GM12878 (cell line): ENCODE measurements around the gene PGAP6. TPM values are rescaled to one million over a fixed set of nuclear protein-coding genes. Genes with fewer than 3 reads are reported as not detected.
A peak's percentile ranks its signal among the peaks of the same experiment; 100 is the strongest.

Experiments used
- ATAC-seq: fragments of 200-7000 bp; cut with Tn5 transposase; 3 replicates; pipeline ENCODE4 v1.9.1; 2020; ENCODE audit warnings: mild to moderate bottlenecking, moderate library complexity
- Bru-seq: library from RNA; stranded (reverse); fragments of 400-500 nt; gene quantifications from one replicate; lab custom pipeline; 2021; lab: Mats Ljungman, UMichigan
- BruChase-seq, 2 experiments: library from RNA; stranded (reverse); fragments of 400-500 nt; gene quantifications; one replicate each; lab custom pipeline; 2021; lab: Mats Ljungman, UMichigan
- BruUV-seq: library from RNA; stranded (reverse); fragments of 400-500 nt; replicated peaks from 2 replicates; lab custom pipeline; 2021; lab: Mats Ljungman, UMichigan
- CTCF ChIA-PET: fragments of 300-600 bp; sonication (Branson Sonifier 250); formaldehyde crosslinking; extraction: SDS; loops from one replicate; lab custom pipeline; 2021; ENCODE audit warnings: inconsistent platforms; lab: Yijun Ruan, JAX
- POLR2A ChIA-PET: fragments of 350-600 bp; formaldehyde crosslinking; extraction: SDS; loops from one replicate; lab custom pipeline; 2021; ENCODE audit warnings: inconsistent platforms; lab: Charles Lee
- RAD21 ChIA-PET: fragments of 300-600 bp; sonication (Branson Sonifier 250); formaldehyde crosslinking; loops from one replicate; lab custom pipeline; 2023; ENCODE audit warnings: antibody characterized with exemption; ENCODE audit not compliant: unreplicated experiment; lab: Charles Lee
- SMC1A ChIA-PET: fragments of 300-600 bp; sonication (Branson Sonifier 250); formaldehyde crosslinking; loops from one replicate; lab custom pipeline; 2023; ENCODE audit not compliant: unreplicated experiment, uncharacterized antibody; lab: Charles Lee
- DNase-seq: peaks from one replicate; pipeline ENCODE4 v3.0.0-alpha.2; 2011; ENCODE audit warnings: low read depth, low spot score
- FAIRE-seq: peaks from 3 replicates; lab custom pipeline; 2011; peaks lifted over from hg19 to GRCh38; lab: Jason Lieb, UNC
- H2AFZ ChIP-seq: 2 replicates; pipeline ENCODE4 v1.6.0; 2011; ENCODE audit warnings: low read depth, low read length, control low read depth; ENCODE audit not compliant: control insufficient read depth
- H3K27ac ChIP-seq: 2 replicates; pipeline ENCODE4 v1.5.1; 2011; ENCODE audit warnings: control low read depth; ENCODE audit not compliant: control insufficient read depth, insufficient read depth
- H3K27me3 ChIP-seq, 2 experiments: replicated peaks in 1 of 2; 2 replicates each; pipeline versions ENCODE4 v1.6.0 to v1.6.1; 2011; ENCODE audit warnings: low read length in 1 of 2; ENCODE audit not compliant: control insufficient read depth in 2 of 2, insufficient read depth in 2 of 2
- H3K36me3 ChIP-seq, 2 experiments: 2 replicates each; pipeline ENCODE4 v1.5.1; 2011; ENCODE audit warnings: low read length in 1 of 2; ENCODE audit not compliant: control insufficient read depth in 2 of 2, insufficient read depth in 2 of 2
- H3K4me1 ChIP-seq: 2 replicates; pipeline ENCODE4 v1.6.1; 2011; ENCODE audit warnings: mild to moderate bottlenecking, low read length, moderate library complexity, mixed read lengths; ENCODE audit not compliant: control insufficient read depth, insufficient read depth
- H3K4me2 ChIP-seq: 2 replicates; pipeline ENCODE4 v1.6.0; 2011; ENCODE audit warnings: control low read depth; ENCODE audit not compliant: control insufficient read depth, insufficient read depth
- H3K4me3 ChIP-seq: fragments of 200-600 bp; sonication (generic); 2 replicates; pipeline ENCODE4 v1.5.1; 2016
- H3K79me2 ChIP-seq: 2 replicates; pipeline ENCODE4 v1.6.0; 2011; ENCODE audit warnings: low read length; ENCODE audit not compliant: control insufficient read depth, insufficient read depth
- H3K9ac ChIP-seq: 2 replicates; pipeline ENCODE4 v1.8.0; 2011; ENCODE audit warnings: low read length, control low read depth, mixed read lengths; ENCODE audit not compliant: control insufficient read depth, insufficient read depth
- H3K9me3 ChIP-seq: replicated peaks from 3 replicates; pipeline ENCODE4 v1.5.1; 2011; ENCODE audit warnings: mild to moderate bottlenecking, low read length; ENCODE audit not compliant: control insufficient read depth, insufficient read depth
- H4K20me1 ChIP-seq: 2 replicates; pipeline ENCODE4 v1.6.0; 2011; ENCODE audit not compliant: control insufficient read depth, insufficient read depth
- ATF2 ChIP-seq: IDR thresholded peaks from 2 replicates; pipeline ENCODE4 v1.6.1; 2012; ENCODE audit warnings: low read length, inconsistent platforms
- BHLHE40 ChIP-seq, 2 experiments: fragments of 450-650 bp in 1 of 2; IDR thresholded peaks; 2 replicates each; pipeline ENCODE4 v1.6.1; 2011 to 2017; ENCODE audit warnings: low read depth in 2 of 2, borderline replicate concordance in 1 of 2, improper control_type of control experiment in 1 of 2, low read length in 1 of 2, mild to moderate bottlenecking in 1 of 2
- IKZF1 ChIP-seq: fragments of 450-650 bp; conservative IDR thresholded peaks from 2 replicates; pipeline ENCODE4 v1.6.1; 2017; ENCODE audit warnings: antibody characterized with exemption, mild to moderate bottlenecking
- NFXL1 ChIP-seq: fragments of 450-650 bp; IDR thresholded peaks from 2 replicates; pipeline ENCODE4 v1.6.1; 2017; ENCODE audit warnings: antibody characterized with exemption, mild to moderate bottlenecking, borderline replicate concordance
- NR2F1 ChIP-seq: fragments of 450-650 bp; conservative IDR thresholded peaks from 2 replicates; pipeline ENCODE4 v1.6.1; 2017; ENCODE audit warnings: mild to moderate bottlenecking
- POLR2A ChIP-seq: IDR thresholded peaks from 2 replicates; pipeline ENCODE4 v1.6.1; 2011; ENCODE audit warnings: low read depth, mild to moderate bottlenecking, low read length
- POLR2AphosphoS2 ChIP-seq: IDR thresholded peaks from 2 replicates; pipeline ENCODE4 v1.6.1; 2011; ENCODE audit warnings: low read depth, mild to moderate bottlenecking, low read length, improper control_type of control experiment, moderate library complexity
- RELA ChIP-seq: fragments of 450-650 bp; IDR thresholded peaks from 2 replicates; pipeline ENCODE4 v1.8.0; 2014; ENCODE audit warnings: borderline replicate concordance; ENCODE audit not compliant: partially characterized antibody
- SMARCA5 ChIP-seq: fragments of 450-650 bp; IDR thresholded peaks from 2 replicates; pipeline ENCODE4 v1.6.1; 2017; ENCODE audit warnings: mild to moderate bottlenecking
- TARDBP ChIP-seq: IDR thresholded peaks from 2 replicates; pipeline ENCODE4 v1.6.1; 2016; ENCODE audit warnings: borderline replicate concordance
- TCF12 ChIP-seq: IDR thresholded peaks from 2 replicates; pipeline ENCODE4 v1.6.1; 2011; ENCODE audit warnings: low read depth, mild to moderate bottlenecking, low read length
- YY1 ChIP-seq: IDR thresholded peaks from 2 replicates; pipeline ENCODE4 v1.6.1; 2011; ENCODE audit warnings: low read depth, mild to moderate bottlenecking, low read length
- ZNF217 ChIP-seq: fragments of 450-650 bp; IDR thresholded peaks from 2 replicates; pipeline ENCODE4 v1.6.1; 2017; ENCODE audit warnings: antibody characterized with exemption, mild to moderate bottlenecking
- WGBS: methylation state at CpG from one replicate; pipeline ENCODE4 v1.1.6; 2016; ENCODE audit warnings: low lambda C conversion rate; ENCODE audit not compliant: insufficient replicate concordance, insufficient coverage; ENCODE audit errors: missing lambda C conversion rate; 5-methylcytosine and 5-hydroxymethylcytosine counted together
- in situ Hi-C: fragments of 300-500 bp; cut with MboI; formaldehyde crosslinking; loops from 9 replicates; pipeline ENCODE4 v1.14.3; 2018; ENCODE audit warnings: mixed read lengths
- intact Hi-C: fragments of 100-400 bp; cut with micrococcal nuclease; formaldehyde crosslinking; loops from one replicate; pipeline ENCODE4 v1.14.2; 2022; ENCODE audit not compliant: unreplicated experiment
- long read RNA-seq, 2 experiments: library from polyadenylated mRNA; unstranded; transcript quantifications; one replicate each; pipeline ENCODE4 v2.0.0, GENCODE V29; 2019 to 2020
- polyA minus RNA-seq, 3 experiments: library from RNA; depleted of rRNA, polyadenylated mRNA; stranded (reverse); fragments of >200 nt; gene quantifications; 2 replicates each; pipeline ENCODE4 v1.2.3, GENCODE V29; 2011
- polyA plus RNA-seq, 11 experiments: library from polyadenylated mRNA; depleted of rRNA in 4 of 11; unstranded in 6 of 11; stranded (reverse) in 5 of 11; fragments of >200 nt; fragmentation: Nextera tagmentation in 4 of 11; fragmentation: Illumina TruSeq in 1 of 11; extraction: Ambion mirVana in 4 of 11; extraction: Trizol in 1 of 11; gene quantifications; 1 replicate in 1 of 11; 2 replicates in 10 of 11; pipeline versions ENCODE4 v1.2.1 to v1.2.3, GENCODE V29; 2011 to 2016; ENCODE audit warnings: inconsistent platforms in 2 of 11, missing spikeins in 2 of 11, low read depth in 1 of 11
- total RNA-seq, 4 experiments: library from RNA; depleted of rRNA in 3 of 4; stranded (reverse); fragments of >200 nt in 3 of 4; fragmentation: Illumina TruSeq in 1 of 4; extraction: Trizol in 1 of 4; gene quantifications; 2 replicates each; pipeline versions ENCODE4 v1.2.1 to v1.2.3, GENCODE V29; 2013 to 2021
- TF ChIP-seq, protein P1 (sequence below): fragments of 450-650 bp; IDR thresholded peaks from 2 replicates; pipeline ENCODE4 v1.6.1; 2017; ENCODE audit warnings: antibody characterized with exemption, mild to moderate bottlenecking, moderate library complexity

Gene PGAP6
- 38.0 and 48.1 TPM in 2 replicates for total RNA-seq (2013; cell fraction: nucleolus; rRNA removed)
- total RNA-seq (2014; rRNA removed), result 42.5 and 48.8 TPM in 2 replicates
- 19.7 and 24.2 TPM in 2 replicates for total RNA-seq (2014; rRNA removed; fragmentation: Illumina TruSeq; extraction: Trizol)
- 40.7 and 43.5 TPM in 2 replicates for total RNA-seq (2021)
- 8.8 TPM for polyA plus RNA-seq (2011; ENCODE audit: low read depth)
- polyA plus RNA-seq (2011; rRNA removed), result 10.9 and 32.0 TPM in 2 replicates
- polyA plus RNA-seq (2011; cell fraction: cytosol; rRNA removed), result 87.8 and 103 TPM in 2 replicates
- polyA plus RNA-seq (2011; cell fraction: nucleus; rRNA removed), result 103 and 128 TPM in 2 replicates
- 28.8 and 33.5 TPM in 2 replicates for polyA plus RNA-seq (2012)
- polyA plus RNA-seq (2014; fragmentation: Illumina TruSeq; extraction: Trizol), result 2.8 and 12.6 TPM in 2 replicates
- 1 to 10 TPM in 1 of 2 experiments, under 1 TPM in 1; 0.76 to 2.9 TPM for polyA plus RNA-seq (2014; fragmentation: Nextera tagmentation; extraction: Ambion mirVana)
- polyA plus RNA-seq (2014; rRNA removed), result 44.4 and 58.3 TPM in 2 replicates
- 1 to 10 TPM; 3.7 to 5.6 TPM for polyA plus RNA-seq (2016; fragmentation: Nextera tagmentation; extraction: Ambion mirVana)
- polyA minus RNA-seq (2011; rRNA and poly(A)+ RNA removed), result 79.7 and 138 TPM in 2 replicates
- polyA minus RNA-seq (2011; cell fraction: cytosol; rRNA and poly(A)+ RNA removed), result 32.0 and 38.6 TPM in 2 replicates
- 24.1 and 43.6 TPM in 2 replicates for polyA minus RNA-seq (2011; cell fraction: nucleus; rRNA and poly(A)+ RNA removed)
- Bru-seq, nascent RNA, result percentile 50 among the genes with signal in this experiment
- BruChase-seq, experiment 1, labeled RNA remaining after a 6-hour chase, result percentile 70 among the genes with signal in this experiment
- BruChase-seq, experiment 2, labeled RNA remaining after a 2-hour chase, result percentile 65 among the genes with signal in this experiment
- long read RNA-seq, experiment 1, partial matches to known transcripts, result 3 of 6 reads
- long read RNA-seq, experiment 1, other reads (novel, unspliced or antisense), result 3 of 6 reads
- long read RNA-seq, experiment 2, partial matches to known transcripts, result 6 of 6 reads
- long read RNA-seq, experiment 2, other reads (novel, unspliced or antisense), result 0 of 6 reads

- DNase-seq (no peak), FAIRE-seq (no peak), ATAC-seq (peak; percentile 48)
- H4K20me1 ChIP-seq, result no peaks in the 10 kb centered on the region
- ChIA-PET CTCF (interaction anchor here (0.7 to 1.7 kb wide), 3 partner anchors 20 to 32 kb away, joined by 3 to 7 read pairs (median 3); partner anchors contain the start of gene DECR2), POLR2A (interaction anchor here (1.2 to 3.8 kb wide), 4 partner anchors 11 to 29 kb away, joined by 5 to 22 read pairs (median 8); partner anchors contain the start of genes AXIN1, DECR2 and MRPL28), SMC1A (interaction anchor here (0.7 to 1.8 kb wide), 3 partner anchors 11 to 19 kb away, joined by 3 to 5 read pairs (median 4); partner anchors contain the start of genes DECR2 and MRPL28), RAD21 (interaction anchor here (0.6 to 1.9 kb wide), 5 partner anchors 12 to 146 kb away, joined by 3 to 7 read pairs (median 4); partner anchors contain the start of genes AXIN1, CAPN15, DECR2 and MRPL28)
- peak within 1 kb of the TSS; percentile 95 for H3K4me2 ChIP-seq
- intact Hi-C loops, result no loop called here
- peak within 1 kb of the TSS; percentile 97 for H3K4me3 ChIP-seq
- WGBS, result under 1% methylated on average over 39 of the region's 123 CpGs
- H3K9me3 ChIP-seq, result no peaks in the 10 kb centered on the region
- H3K9ac ChIP-seq, result peak within 1 kb of the TSS; percentile 82
- BruUV-seq, result TSS peak; percentile 85
- H3K27me3 ChIP-seq, result no peaks in the 10 kb centered on the region
- peak within 1 kb of the TSS; percentile 56 for H3K27ac ChIP-seq
- H2AFZ ChIP-seq, result peak within 1 kb of the TSS; percentile 82
- H3K79me2 ChIP-seq, result peaks cover 14% of the 10 kb centered on the region
- no peaks in the 10 kb centered on the region; a peak in 1 of 4 replicates for H3K36me3 ChIP-seq
- in situ Hi-C loops, result no loop called here
- peaks cover 14% of the 10 kb centered on the region for H3K4me1 ChIP-seq
- peak; percentile 49 for TF ChIP-seq RELA
- 0 out of 2 replicates have a peak, but pooled peaks have one; percentile 42 for TF ChIP-seq POLR2AphosphoS2
- no peak for TF ChIP-seq ATF2
- peak; percentile 46 for TF ChIP-seq IKZF1
- no peak for TF ChIP-seq NFXL1
- 0 out of 2 replicates have a peak, but pooled peaks have one; percentile 3 for TF ChIP-seq TCF12
- TF ChIP-seq NR2F1, result peak; percentile 59
- TF ChIP-seq, protein P1, sequence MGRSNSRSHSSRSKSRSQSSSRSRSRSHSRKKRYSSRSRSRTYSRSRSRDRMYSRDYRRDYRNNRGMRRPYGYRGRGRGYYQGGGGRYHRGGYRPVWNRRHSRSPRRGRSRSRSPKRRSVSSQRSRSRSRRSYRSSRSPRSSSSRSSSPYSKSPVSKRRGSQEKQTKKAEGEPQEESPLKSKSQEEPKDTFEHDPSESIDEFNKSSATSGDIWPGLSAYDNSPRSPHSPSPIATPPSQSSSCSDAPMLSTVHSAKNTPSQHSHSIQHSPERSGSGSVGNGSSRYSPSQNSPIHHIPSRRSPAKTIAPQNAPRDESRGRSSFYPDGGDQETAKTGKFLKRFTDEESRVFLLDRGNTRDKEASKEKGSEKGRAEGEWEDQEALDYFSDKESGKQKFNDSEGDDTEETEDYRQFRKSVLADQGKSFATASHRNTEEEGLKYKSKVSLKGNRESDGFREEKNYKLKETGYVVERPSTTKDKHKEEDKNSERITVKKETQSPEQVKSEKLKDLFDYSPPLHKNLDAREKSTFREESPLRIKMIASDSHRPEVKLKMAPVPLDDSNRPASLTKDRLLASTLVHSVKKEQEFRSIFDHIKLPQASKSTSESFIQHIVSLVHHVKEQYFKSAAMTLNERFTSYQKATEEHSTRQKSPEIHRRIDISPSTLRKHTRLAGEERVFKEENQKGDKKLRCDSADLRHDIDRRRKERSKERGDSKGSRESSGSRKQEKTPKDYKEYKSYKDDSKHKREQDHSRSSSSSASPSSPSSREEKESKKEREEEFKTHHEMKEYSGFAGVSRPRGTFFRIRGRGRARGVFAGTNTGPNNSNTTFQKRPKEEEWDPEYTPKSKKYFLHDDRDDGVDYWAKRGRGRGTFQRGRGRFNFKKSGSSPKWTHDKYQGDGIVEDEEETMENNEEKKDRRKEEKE, result 0 out of 2 replicates have a peak, but pooled peaks have one; percentile 14
- peak in 1 of 2 experiments; percentile 48; a peak in 2 of 4 replicates for TF ChIP-seq BHLHE40 (IDR thresholded peaks at IDR 0.05; ENCODE audit: borderline replicate concordance in 1 of 2, low read depth in 2 of 2, low read length in 1 of 2)
- TF ChIP-seq ZNF217, result peak; percentile 56; the same call in 1 of the 2 replicates
- no peak for TF ChIP-seq TARDBP
- TF ChIP-seq POLR2A, result peak; percentile 82
- TF ChIP-seq SMARCA5, result peak; percentile 36; the same call in 1 of the 2 replicates
- peak; percentile 27; the same call in 1 of the 2 replicates for TF ChIP-seq YY1
Measured at GRCh38 chr16:381789-382717, at the start of gene PGAP6. PGAP6 (minus strand) TSS chr16:381978; CDS start chr16:381821, 157 bp downstream.
